Common myeloid progenitor, CD34-positive (primary cell): ENCODE data around the gene IGSF21.

Experiments
- CTCF ChIA-PET: fragments of 350-600 bp; sonication (Branson Sonifier 250); formaldehyde crosslinking; loops from one replicate; lab custom pipeline; 2021; ENCODE audit warnings: antibody characterized with exemption; lab: Charles Lee
- POLR2A ChIA-PET: fragments of 350-600 bp; sonication (Branson Sonifier 250); formaldehyde crosslinking; loops from one replicate; lab custom pipeline; 2021; ENCODE audit warnings: antibody characterized with exemption; lab: Charles Lee
- DNase-seq, 3 donors: peaks; one replicate each; pipeline versions ENCODE4 v3.0.0 to v3.0.0-alpha.2; 2013
- H3K27ac ChIP-seq, 2 experiments: 1 replicate in 1 of 2; 2 replicates in 1 of 2; pipeline ENCODE4 v1.7.0; 2013; ENCODE audit warnings: inconsistent platforms in 2 of 2, low read length in 2 of 2, mild to moderate bottlenecking in 2 of 2, low read depth in 1 of 2, moderate library complexity in 1 of 2; ENCODE audit not compliant: severe bottlenecking in 2 of 2, insufficient read depth in 1 of 2, poor library complexity in 1 of 2
- H3K27me3 ChIP-seq, 5 experiments: replicated peaks in 2 of 5; 1 replicate in 3 of 5; 2 replicates in 2 of 5; pipeline versions ENCODE4 v1.6.1 to v1.7.0; 2013; ENCODE audit warnings: low read length in 4 of 5, mild to moderate bottlenecking in 2 of 5, moderate library complexity in 2 of 5, inconsistent platforms in 1 of 5; ENCODE audit not compliant: insufficient read depth in 5 of 5, control insufficient read depth in 4 of 5
- H3K36me3 ChIP-seq, 4 experiments: 1 replicate in 2 of 4; 2 replicates in 2 of 4; pipeline versions ENCODE4 v1.6.1 to v1.7.0; 2013; ENCODE audit warnings: low read length in 3 of 4, control low read depth in 1 of 4, mild to moderate bottlenecking in 1 of 4; ENCODE audit not compliant: control insufficient read depth in 4 of 4, insufficient read depth in 4 of 4
- H3K4me1 ChIP-seq, 4 experiments: 1 replicate in 3 of 4; 2 replicates in 1 of 4; pipeline versions ENCODE4 v1.6.1 to v1.7.1; 2013; ENCODE audit warnings: low read length in 3 of 4, mild to moderate bottlenecking in 3 of 4, control low read depth in 1 of 4, inconsistent platforms in 1 of 4, moderate library complexity in 1 of 4; ENCODE audit not compliant: control insufficient read depth in 4 of 4, insufficient read depth in 4 of 4; ENCODE audit errors: control extremely low read depth in 1 of 4
- H3K4me3 ChIP-seq, 7 experiments: 1 replicate in 4 of 7; 2 replicates in 3 of 7; pipeline versions ENCODE4 v1.5.1 to v1.7.0; 2013; ENCODE audit warnings: mild to moderate bottlenecking in 7 of 7, low read length in 6 of 7, moderate library complexity in 6 of 7, inconsistent platforms in 2 of 7, low read depth in 2 of 7, control low read depth in 1 of 7; ENCODE audit not compliant: insufficient read depth in 4 of 7, control insufficient read depth in 1 of 7; ENCODE audit errors: extremely low read depth in 1 of 7
- H3K9me3 ChIP-seq, 5 experiments: 1 replicate in 4 of 5; 2 replicates in 1 of 5; pipeline versions ENCODE4 v1.6.1 to v1.7.1; 2013; ENCODE audit warnings: low read length in 4 of 5, mild to moderate bottlenecking in 2 of 5, inconsistent platforms in 1 of 5, low read depth in 1 of 5, moderate library complexity in 1 of 5; ENCODE audit not compliant: control insufficient read depth in 4 of 5, insufficient read depth in 2 of 5; ENCODE audit errors: control extremely low read depth in 1 of 5
- WGBS: methylation state at CpG from one replicate; pipeline ENCODE4 v1.1.5; 2013; ENCODE audit not compliant: insufficient coverage; 5-methylcytosine and 5-hydroxymethylcytosine counted together

Gene IGSF21

GRCh38 chr1:18128298-18128697, 20.7 kb downstream of the IGSF21 start:
- no peaks in the 10 kb centered on the region for H3K36me3 ChIP-seq
- POLR2A ChIA-PET: no interaction called here
- WGBS: 59% methylated on average over 4 of the region's 4 CpGs
- no peaks in the 10 kb centered on the region for H3K9me3 ChIP-seq
- no peak for DNase-seq
- no peak overlapping the region for H3K27ac ChIP-seq
- H3K4me1 ChIP-seq: no peaks in the 10 kb centered on the region
- peaks cover 0 to 34% (median 7%) of the 10 kb centered on the region in 5 experiments for H3K27me3 ChIP-seq
- CTCF ChIA-PET: no interaction called here
- H3K4me3 ChIP-seq: no peak overlapping the region

GRCh38 chr1:18130356-18130755, 22.8 kb downstream of the IGSF21 start:
- ChIA-PET POLR2A (no interaction called here), CTCF (no interaction called here)
- 90% methylated on average over 2 of the region's 3 CpGs for WGBS

GRCh38 chr1:18132022-18132710, 24.6 kb downstream of the IGSF21 start:
- H3K27me3 ChIP-seq: peaks cover 0 to 43% (median 7%) of the 10 kb centered on the region in 5 experiments
- no peaks in the 10 kb centered on the region for H3K4me1 ChIP-seq
- no peaks in the 10 kb centered on the region for H3K9me3 ChIP-seq
- CTCF ChIA-PET: no interaction called here
- H3K36me3 ChIP-seq: no peaks in the 10 kb centered on the region
- no peak for DNase-seq
- H3K4me3 ChIP-seq: no peak overlapping the region
- POLR2A ChIA-PET: no interaction called here
- WGBS: no CpG with 5 or more reads among the region's 2 CpGs
- no peak overlapping the region for H3K27ac ChIP-seq

More at GRCh38 chr1:18130356-18130755, 22.8 kb downstream of the IGSF21 start:
- Histone ChIP-seq H3K27ac (no peak overlapping the region), H3K36me3 (no peaks in the 10 kb centered on the region), H3K4me3 (no peak overlapping the region), H3K9me3 (no peaks in the 10 kb centered on the region), H3K27me3 (peaks cover 0 to 43% (median 7%) of the 10 kb centered on the region in 5 experiments), H3K4me1 (no peaks in the 10 kb centered on the region)
- no peak for DNase-seq

GRCh38 chr1:18132711-18133541, 25.3 kb downstream of the IGSF21 start:
- no peak overlapping the region for H3K27ac ChIP-seq
- no peak overlapping the region for H3K4me3 ChIP-seq
- WGBS: 68% methylated on average over 14 of the region's 16 CpGs
- no peaks in the 10 kb centered on the region for H3K4me1 ChIP-seq
- no peaks in the 10 kb centered on the region for H3K36me3 ChIP-seq
- no peak for DNase-seq
- H3K9me3 ChIP-seq: no peaks in the 10 kb centered on the region
- H3K27me3 ChIP-seq: peaks cover 0 to 49% (median 7%) of the 10 kb centered on the region in 5 experiments
- POLR2A ChIA-PET: no interaction called here
- CTCF ChIA-PET: no interaction called here

GRCh38 chr1:18134324-18135046, 26.9 kb downstream of the IGSF21 start:
- H3K4me1 ChIP-seq: no peaks in the 10 kb centered on the region
- ChIA-PET POLR2A (no interaction called here), CTCF (no interaction called here)
- 74% methylated on average over 6 of the region's 6 CpGs for WGBS
- no peaks in the 10 kb centered on the region for H3K9me3 ChIP-seq
- H3K27me3 ChIP-seq: peaks cover 0 to 48% (median 5%) of the 10 kb centered on the region in 5 experiments
- DNase-seq: no peak
- no peaks in the 10 kb centered on the region for H3K36me3 ChIP-seq
- no peak overlapping the region for H3K4me3 ChIP-seq
- H3K27ac ChIP-seq: no peak overlapping the region

- DNase-seq: no peak
- 74% methylated on average over 6 of the region's 8 CpGs for WGBS
- Histone ChIP-seq H3K4me1 (no peaks in the 10 kb centered on the region), H3K36me3 (no peaks in the 10 kb centered on the region), H3K27ac (no peak overlapping the region), H3K9me3 (no peaks in the 10 kb centered on the region), H3K4me3 (no peak overlapping the region), H3K27me3 (peaks cover 0 to 26% (median 0%) of the 10 kb centered on the region in 5 experiments)
- ChIA-PET CTCF (no interaction called here), POLR2A (no interaction called here)
Observed at GRCh38 chr1:18137759-18138345, 30.3 kb downstream of the IGSF21 start.
